ENCODE measurements around the gene MPND. TPM values are rescaled to one million over a fixed set of nuclear protein-coding genes. Genes with fewer than 3 reads are reported as not detected.

MPND gene
- total RNA-seq, 1 donor from 2014 or later, result 5.7 TPM

DNA sequence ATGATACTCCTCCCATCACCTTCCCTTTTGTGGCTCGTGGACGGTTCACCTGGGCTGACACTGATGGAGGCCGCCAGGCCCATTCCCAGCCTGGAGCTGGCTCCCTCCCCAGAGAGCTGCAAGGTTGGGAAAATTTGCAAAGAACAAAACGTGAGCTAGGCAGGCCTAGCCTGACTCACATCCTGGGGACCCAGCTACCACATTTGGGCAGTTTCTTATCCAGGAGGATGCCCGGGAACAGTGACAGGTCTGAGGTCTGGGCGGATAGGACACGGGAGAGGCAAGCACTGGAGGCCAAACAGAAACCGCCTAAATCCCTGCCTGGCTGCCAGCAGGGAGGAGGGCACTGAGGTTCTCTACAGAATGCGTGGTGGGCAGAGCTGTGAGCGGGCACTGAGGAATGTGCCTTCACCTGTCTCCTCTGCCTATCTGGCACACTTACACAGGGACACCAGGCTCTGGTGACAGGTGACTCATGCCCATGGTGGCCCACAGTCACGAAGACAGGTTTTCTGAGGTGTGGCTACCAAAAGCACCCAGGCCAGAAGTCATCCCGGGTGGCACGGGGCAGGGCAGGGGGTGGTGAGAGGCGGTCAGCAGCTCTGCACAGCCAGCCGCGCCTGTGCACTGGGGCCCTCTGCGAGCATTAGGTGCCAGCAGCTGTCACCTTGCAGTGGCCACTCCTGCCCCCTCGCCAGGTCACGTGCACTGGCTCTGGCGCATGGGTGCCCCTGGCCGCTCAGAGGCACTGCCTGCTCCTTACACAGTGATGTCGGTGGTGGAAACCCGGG, 33.8 kb downstream of the MPND start:
- Histone ChIP-seq H3K9ac (ENCODE audit: low read depth in 1 of 3, low read length in 3 of 3) (peak overlapping the region; percentile 7 to 70 (median 24)), H3K36me3 (ENCODE audit: control insufficient read depth in 3 of 3, insufficient read depth in 3 of 3, low read length in 3 of 3) (no peaks in the 10 kb centered on the region), H3K4me1 (ENCODE audit: control insufficient read depth in 3 of 3, insufficient read depth in 3 of 3, low read length in 3 of 3) (peaks cover 80 to 88% (median 85%) of the 10 kb centered on the region in 3 donors), H3K4me3 (ENCODE audit: low read length in 3 of 3) (peak overlapping the region in 2 of 3 donors; percentile 38 to 45), H3K9me3 (ENCODE audit: control insufficient read depth in 3 of 3, low read length in 3 of 3) (no peaks in the 10 kb centered on the region), H3K27ac (ENCODE audit: low read depth, low read length) (peak overlapping the region; percentile 74), H3K27me3 (ENCODE audit: control insufficient read depth in 3 of 3, insufficient read depth in 3 of 3, low read length in 3 of 3) (no peaks in the 10 kb centered on the region)

- Histone ChIP-seq H3K27me3 (ENCODE audit: control insufficient read depth in 3 of 3, insufficient read depth in 3 of 3, low read length in 3 of 3) (no peaks in the 10 kb centered on the region), H3K9me3 (ENCODE audit: control insufficient read depth in 3 of 3, low read length in 3 of 3) (no peaks in the 10 kb centered on the region), H3K27ac (ENCODE audit: low read depth, low read length) (peak overlapping the region; percentile 76), H3K36me3 (ENCODE audit: control insufficient read depth in 3 of 3, insufficient read depth in 3 of 3, low read length in 3 of 3) (peaks cover 2 to 5% (median 4%) of the 10 kb centered on the region in 3 donors), H3K9ac (ENCODE audit: low read depth in 1 of 3, low read length in 3 of 3) (peak overlapping the region in 1 of 3 donors; percentile 11), H3K4me1 (ENCODE audit: control insufficient read depth in 3 of 3, insufficient read depth in 3 of 3, low read length in 3 of 3) (peaks cover 63 to 71% (median 68%) of the 10 kb centered on the region in 3 donors), H3K4me3 (ENCODE audit: low read length in 3 of 3) (no peak overlapping the region)
Measured at GRCh38 chr19:4378886-4379285, 35.5 kb downstream of the MPND start.

DNA sequence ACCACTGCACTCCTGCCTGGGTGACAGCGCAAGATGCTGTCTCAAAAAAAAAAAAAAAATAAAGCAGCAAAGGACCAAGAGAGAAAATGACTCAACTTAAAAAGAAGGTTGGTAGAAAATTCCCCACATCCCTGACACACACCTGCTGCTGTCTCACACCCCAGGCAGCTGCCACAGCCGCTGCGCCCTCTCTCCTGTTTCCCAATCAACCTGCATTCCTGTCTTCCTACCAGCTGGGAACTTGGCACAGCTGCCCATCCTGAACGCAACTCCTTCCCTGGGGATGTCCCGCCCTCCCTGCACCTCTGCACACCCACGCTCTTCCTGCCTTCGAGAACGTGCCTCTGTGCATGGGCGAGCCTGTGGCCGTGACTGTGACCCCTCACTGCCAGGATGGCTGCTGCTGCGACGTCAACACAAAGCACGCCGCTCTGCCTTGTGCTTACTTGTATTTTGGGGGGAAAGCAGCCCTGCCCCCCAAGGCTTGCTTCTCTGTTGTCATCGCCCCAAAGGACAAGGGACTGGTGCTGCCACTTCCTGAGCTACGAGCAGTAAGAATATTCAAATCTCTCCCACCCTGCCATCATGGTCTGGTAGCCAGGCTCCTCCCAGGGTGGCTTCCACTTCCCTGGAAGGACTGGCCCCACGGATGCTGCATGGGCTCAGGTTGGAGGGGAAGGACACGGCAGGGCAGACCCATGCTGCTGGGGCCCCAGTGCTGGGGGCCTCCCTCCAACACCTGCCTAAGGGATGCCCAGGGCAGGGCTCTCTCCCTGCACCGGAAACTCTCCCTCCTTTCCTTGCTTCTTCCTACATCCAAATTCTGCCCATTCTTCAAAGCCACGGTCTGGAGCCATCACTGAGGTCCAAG, 36.3 kb downstream of the MPND start:
- peak overlapping the region in 1 of 3 donors; percentile 49 for H3K4me3 ChIP-seq (ENCODE audit: low read length in 3 of 3)

GRCh38 chr19:4380254-4380727, 36.9 kb downstream of the MPND start:
- Histone ChIP-seq H3K27me3 (ENCODE audit: control insufficient read depth in 3 of 3, insufficient read depth in 3 of 3, low read length in 3 of 3) (no peaks in the 10 kb centered on the region), H3K4me3 (ENCODE audit: low read length in 3 of 3) (peak overlapping the region in 1 of 3 donors; percentile 6), H3K27ac (ENCODE audit: low read depth, low read length) (peak overlapping the region; percentile 6), H3K9me3 (ENCODE audit: control insufficient read depth in 3 of 3, low read length in 3 of 3) (no peaks in the 10 kb centered on the region), H3K4me1 (ENCODE audit: control insufficient read depth in 3 of 3, insufficient read depth in 3 of 3, low read length in 3 of 3) (peaks cover 49 to 57% (median 54%) of the 10 kb centered on the region in 3 donors), H3K9ac (ENCODE audit: low read depth in 1 of 3, low read length in 3 of 3) (peak overlapping the region; percentile 6 to 45 (median 20)), H3K36me3 (ENCODE audit: control insufficient read depth in 3 of 3, insufficient read depth in 3 of 3, low read length in 3 of 3) (peaks cover 5 to 7% (median 7%) of the 10 kb centered on the region in 3 donors)

More for the DNA sequence above, 36.3 kb downstream of the MPND start:
- H3K9ac ChIP-seq (ENCODE audit: low read depth in 1 of 3, low read length in 3 of 3), result peak overlapping the region in 2 of 3 donors; percentile 22 to 45
- peaks cover 56 to 63% (median 61%) of the 10 kb centered on the region in 3 donors for H3K4me1 ChIP-seq (ENCODE audit: control insufficient read depth in 3 of 3, insufficient read depth in 3 of 3, low read length in 3 of 3)
- H3K9me3 ChIP-seq (ENCODE audit: control insufficient read depth in 3 of 3, low read length in 3 of 3), result no peaks in the 10 kb centered on the region
- peak overlapping the region; percentile 76 for H3K27ac ChIP-seq (ENCODE audit: low read depth, low read length)
- H3K27me3 ChIP-seq (ENCODE audit: control insufficient read depth in 3 of 3, insufficient read depth in 3 of 3, low read length in 3 of 3), result no peaks in the 10 kb centered on the region
- H3K36me3 ChIP-seq (ENCODE audit: control insufficient read depth in 3 of 3, insufficient read depth in 3 of 3, low read length in 3 of 3), result peaks cover 2 to 7% (median 7%) of the 10 kb centered on the region in 3 donors

DNA sequence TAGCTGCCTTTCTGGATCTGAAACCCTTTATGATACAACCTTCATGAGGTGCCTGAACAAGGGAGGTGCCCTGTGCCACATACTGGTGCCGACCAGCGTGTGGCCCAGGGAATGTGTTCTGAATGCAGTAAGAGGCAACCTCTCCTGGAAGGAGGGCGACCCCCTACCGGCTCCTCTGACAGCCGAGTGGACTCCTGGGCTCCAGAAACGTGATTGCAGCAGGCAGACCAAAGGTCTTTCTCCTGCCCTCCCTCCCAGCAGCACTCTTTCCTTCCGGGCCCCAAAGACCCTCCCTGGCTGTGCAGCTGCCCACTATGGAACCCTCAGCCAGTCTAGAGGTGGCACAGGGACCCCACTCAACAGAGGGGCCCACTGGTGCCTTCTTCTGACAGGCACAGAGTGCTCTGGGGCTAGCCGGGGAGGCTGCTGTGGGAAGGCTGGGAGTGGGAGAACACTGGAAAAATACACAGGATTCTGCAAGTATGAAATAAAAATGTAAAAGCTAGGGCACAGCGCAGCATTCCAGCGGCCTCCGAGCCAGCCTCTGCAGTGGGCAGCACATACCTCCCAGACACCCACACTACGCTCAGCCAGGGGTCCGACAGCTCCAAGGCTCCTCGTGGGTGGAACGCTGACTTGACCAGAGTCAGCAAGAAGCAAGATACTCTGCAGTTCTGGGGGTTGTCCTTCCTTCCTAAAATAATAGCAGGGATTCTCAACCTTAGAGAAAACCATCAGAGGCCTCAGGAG, 42.1 kb downstream of the MPND start:
- no peak overlapping the region for H3K9ac ChIP-seq (ENCODE audit: low read depth in 1 of 3, low read length in 3 of 3)

GRCh38 chr19:4386041-4386782, 42.9 kb downstream of the MPND start:
- Histone ChIP-seq H3K36me3 (ENCODE audit: control insufficient read depth in 3 of 3, insufficient read depth in 3 of 3, low read length in 3 of 3) (peaks cover 6 to 7% (median 7%) of the 10 kb centered on the region in 3 donors), H3K27me3 (ENCODE audit: control insufficient read depth in 3 of 3, insufficient read depth in 3 of 3, low read length in 3 of 3) (no peaks in the 10 kb centered on the region), H3K27ac (ENCODE audit: low read depth, low read length) (no peak overlapping the region), H3K9me3 (ENCODE audit: control insufficient read depth in 3 of 3, low read length in 3 of 3) (no peaks in the 10 kb centered on the region), H3K9ac (ENCODE audit: low read depth in 1 of 3, low read length in 3 of 3) (no peak overlapping the region), H3K4me1 (ENCODE audit: control insufficient read depth in 3 of 3, insufficient read depth in 3 of 3, low read length in 3 of 3) (peaks cover 37 to 49% (median 39%) of the 10 kb centered on the region in 3 donors), H3K4me3 (ENCODE audit: low read length in 3 of 3) (no peak overlapping the region)

More for the DNA sequence above, 42.1 kb downstream of the MPND start:
- H3K4me3 ChIP-seq (ENCODE audit: low read length in 3 of 3), result no peak overlapping the region
- H3K36me3 ChIP-seq (ENCODE audit: control insufficient read depth in 3 of 3, insufficient read depth in 3 of 3, low read length in 3 of 3), result peaks cover 6 to 7% (median 7%) of the 10 kb centered on the region in 3 donors
- H3K4me1 ChIP-seq (ENCODE audit: control insufficient read depth in 3 of 3, insufficient read depth in 3 of 3, low read length in 3 of 3), result peaks cover 31 to 46% (median 33%) of the 10 kb centered on the region in 3 donors
- no peaks in the 10 kb centered on the region for H3K27me3 ChIP-seq (ENCODE audit: control insufficient read depth in 3 of 3, insufficient read depth in 3 of 3, low read length in 3 of 3)
- no peak overlapping the region for H3K27ac ChIP-seq (ENCODE audit: low read depth, low read length)
- no peaks in the 10 kb centered on the region for H3K9me3 ChIP-seq (ENCODE audit: control insufficient read depth in 3 of 3, low read length in 3 of 3)

DNA sequence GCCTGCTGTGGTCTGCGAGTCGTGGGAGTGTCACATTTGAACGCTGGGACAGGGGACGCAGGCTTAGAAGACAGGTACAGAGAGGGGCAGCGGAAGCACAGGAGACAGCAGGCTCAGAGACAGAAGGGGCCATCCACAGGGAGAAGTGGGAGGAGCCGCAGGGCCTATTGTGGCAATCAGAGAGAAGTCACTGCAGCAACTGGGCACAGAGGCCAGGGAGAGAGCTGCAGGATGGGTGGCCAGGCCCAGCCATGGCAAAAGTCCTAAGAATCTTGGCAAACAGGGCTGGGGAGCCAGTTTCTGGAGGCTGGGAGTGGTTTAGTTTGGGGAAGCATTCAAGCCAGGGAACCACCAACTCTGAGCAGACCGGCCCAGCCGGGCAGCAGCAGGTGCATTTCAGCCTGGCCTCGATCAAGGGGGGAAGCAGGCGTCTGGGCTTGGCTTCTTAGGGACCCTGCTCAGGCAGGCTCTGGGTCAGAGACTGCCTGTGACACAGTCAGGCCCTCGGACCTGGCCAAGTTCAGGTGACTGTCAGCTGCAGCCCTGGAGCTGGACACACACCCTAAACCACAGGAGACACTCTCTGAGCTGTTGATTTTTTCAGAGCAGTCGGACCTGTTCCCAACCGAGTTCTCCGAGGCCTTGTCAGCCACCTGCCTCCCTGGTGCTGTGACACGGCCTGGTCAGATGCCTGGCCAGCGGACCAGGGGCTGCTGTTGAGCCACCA, 45.1 kb downstream of the MPND start:
- H3K9ac ChIP-seq (ENCODE audit: low read depth in 1 of 3, low read length in 3 of 3), result peak overlapping the region; percentile 50 to 74 (median 74)
- peaks cover 47 to 66% (median 52%) of the 10 kb centered on the region in 3 donors for H3K4me1 ChIP-seq (ENCODE audit: control insufficient read depth in 3 of 3, insufficient read depth in 3 of 3, low read length in 3 of 3)
- peak overlapping the region; percentile 88 for H3K27ac ChIP-seq (ENCODE audit: low read depth, low read length)
- peaks cover 5 to 6% (median 6%) of the 10 kb centered on the region in 3 donors for H3K36me3 ChIP-seq (ENCODE audit: control insufficient read depth in 3 of 3, insufficient read depth in 3 of 3, low read length in 3 of 3)
- no peaks in the 10 kb centered on the region for H3K27me3 ChIP-seq (ENCODE audit: control insufficient read depth in 3 of 3, insufficient read depth in 3 of 3, low read length in 3 of 3)
- no peaks in the 10 kb centered on the region for H3K9me3 ChIP-seq (ENCODE audit: control insufficient read depth in 3 of 3, low read length in 3 of 3)
- peak overlapping the region in 2 of 3 donors; percentile 40 to 41 for H3K4me3 ChIP-seq (ENCODE audit: low read length in 3 of 3)

GRCh38 chr19:4389064-4389375, 45.7 kb downstream of the MPND start:
- peak overlapping the region; percentile 50 to 74 (median 74) for H3K9ac ChIP-seq (ENCODE audit: low read depth in 1 of 3, low read length in 3 of 3)
- H3K36me3 ChIP-seq (ENCODE audit: control insufficient read depth in 3 of 3, insufficient read depth in 3 of 3, low read length in 3 of 3), result peaks cover 0 to 4% (median 3%) of the 10 kb centered on the region in 3 donors
- H3K9me3 ChIP-seq (ENCODE audit: control insufficient read depth in 3 of 3, low read length in 3 of 3), result no peaks in the 10 kb centered on the region
- peak overlapping the region; percentile 88 for H3K27ac ChIP-seq (ENCODE audit: low read depth, low read length)
- H3K27me3 ChIP-seq (ENCODE audit: control insufficient read depth in 3 of 3, insufficient read depth in 3 of 3, low read length in 3 of 3), result no peaks in the 10 kb centered on the region
- H3K4me3 ChIP-seq (ENCODE audit: low read length in 3 of 3), result peak overlapping the region in 2 of 3 donors; percentile 29 to 40
- H3K4me1 ChIP-seq (ENCODE audit: control insufficient read depth in 3 of 3, insufficient read depth in 3 of 3, low read length in 3 of 3), result peaks cover 51 to 70% (median 55%) of the 10 kb centered on the region in 3 donors

Data from skeletal muscle tissue (tissue), 4 donors.